ENCODE data around the gene AKAP5.

Gene AKAP5

DNA sequence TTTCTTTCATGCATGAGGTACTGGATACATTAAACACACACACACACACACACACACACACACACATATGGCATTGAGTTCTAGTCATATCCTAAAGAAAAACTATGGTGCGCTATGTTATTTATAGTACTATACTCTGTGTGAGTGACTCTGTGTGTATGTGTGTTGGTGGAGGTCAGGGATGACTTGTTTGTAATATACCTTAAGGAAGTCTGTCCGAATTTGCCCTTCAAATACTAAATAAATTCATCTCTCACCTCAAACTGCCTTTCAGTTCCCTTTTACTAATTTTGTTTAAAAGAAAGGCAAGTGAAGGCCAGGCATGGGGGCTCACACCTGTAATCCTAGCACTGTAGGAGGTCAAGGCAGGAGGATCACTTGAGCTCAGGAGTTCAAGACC is 2.1 kb upstream of the AKAP5 start:
- DNase-seq, result no peak

DNA sequence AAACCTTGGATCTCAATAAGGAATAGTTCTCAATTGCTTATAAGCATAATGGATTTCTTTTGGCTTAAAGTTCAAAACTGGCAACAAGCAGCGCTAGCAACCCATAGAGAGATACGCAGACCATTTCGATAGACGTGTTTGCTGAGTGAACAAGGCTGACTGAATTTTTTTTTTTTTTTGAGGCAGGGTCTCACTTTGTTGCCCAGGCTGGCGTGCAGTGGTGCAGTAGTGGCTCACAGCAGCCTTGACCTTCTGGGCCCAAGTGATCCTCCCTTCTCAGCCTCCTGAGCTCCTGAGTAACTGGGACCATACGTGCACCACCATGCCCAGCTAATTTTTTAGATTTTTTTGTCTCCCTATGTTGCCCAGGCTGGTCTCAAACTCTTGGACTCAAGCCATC is 1.4 kb upstream of the AKAP5 start:
- DNase-seq, result no peak

GRCh38 chr14:64464651-64465050 is 648 bp upstream of the AKAP5 start:
- no peak for DNase-seq

DNA sequence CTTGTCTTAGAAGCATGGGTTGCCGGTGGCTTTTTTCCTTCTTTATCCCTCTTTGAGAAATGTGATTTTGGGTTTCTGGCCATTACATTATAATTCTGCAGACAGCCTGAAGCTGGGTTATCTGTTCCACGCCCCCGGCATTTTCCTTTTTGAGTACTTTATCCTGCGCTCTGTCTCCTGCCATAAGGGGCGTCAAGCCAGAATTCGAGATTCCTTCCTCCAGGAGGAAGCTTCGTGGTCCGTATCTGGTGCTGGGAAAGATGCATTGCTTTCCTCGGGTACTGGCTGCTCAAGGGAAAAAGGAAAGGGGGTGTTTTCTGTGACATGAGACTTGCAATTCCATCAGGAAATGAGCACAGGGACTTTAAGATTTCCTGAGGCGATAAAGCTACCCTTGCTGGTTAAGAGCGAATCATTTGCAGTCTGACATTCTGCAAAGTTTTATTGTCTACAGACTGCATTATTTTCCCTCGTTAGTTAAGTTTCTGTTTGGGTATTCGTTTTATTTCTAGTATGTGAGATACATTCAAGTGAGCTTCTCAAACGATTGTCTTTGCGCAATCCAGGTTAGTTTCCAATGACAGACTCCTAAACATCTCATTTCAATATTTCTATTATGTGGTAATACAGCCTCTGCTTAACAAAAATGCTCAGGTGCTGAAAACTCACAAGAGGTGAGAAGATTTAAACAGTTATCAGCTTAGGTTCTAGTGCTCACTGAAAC is 694 bp downstream of the AKAP5 start:
- no peak for DNase-seq

DNA sequence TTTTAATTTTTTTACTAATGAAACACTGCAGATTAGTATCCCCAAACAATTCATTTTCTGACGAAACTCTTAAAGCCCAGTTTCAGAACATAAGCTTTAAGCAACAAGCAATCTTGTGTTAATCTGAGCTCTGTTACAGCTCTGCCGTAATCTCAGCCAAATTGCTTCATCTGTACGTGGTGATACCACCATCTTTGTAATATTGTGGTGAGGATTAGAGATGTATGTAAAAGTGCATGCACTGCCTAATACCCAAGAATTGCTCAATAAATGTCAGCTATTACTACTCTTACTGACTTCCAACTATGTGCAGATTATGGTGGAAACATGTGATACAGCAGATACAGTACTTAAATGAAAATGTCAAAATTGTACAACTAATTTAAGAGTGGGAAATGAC is 1.8 kb downstream of the AKAP5 start:
- DNase-seq, result peak; percentile 48

GRCh38 chr14:64467566-64467965 is 2.3 kb downstream of the AKAP5 start:
- no peak for DNase-seq

DNA sequence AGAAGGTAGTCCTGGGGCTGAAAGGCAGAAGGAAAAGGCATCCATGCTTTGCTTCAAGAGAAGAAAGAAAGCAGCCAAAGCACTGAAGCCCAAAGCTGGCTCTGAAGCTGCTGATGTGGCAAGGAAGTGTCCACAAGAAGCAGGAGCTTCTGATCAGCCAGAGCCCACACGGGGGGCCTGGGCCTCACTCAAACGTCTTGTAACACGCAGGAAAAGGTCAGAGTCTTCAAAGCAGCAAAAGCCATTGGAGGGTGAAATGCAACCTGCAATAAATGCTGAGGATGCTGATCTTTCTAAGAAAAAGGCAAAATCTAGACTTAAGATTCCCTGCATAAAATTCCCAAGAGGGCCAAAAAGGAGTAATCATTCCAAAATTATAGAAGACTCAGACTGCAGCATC is 3.2 kb downstream of the AKAP5 start:
- DNase-seq, result no peak

DNA sequence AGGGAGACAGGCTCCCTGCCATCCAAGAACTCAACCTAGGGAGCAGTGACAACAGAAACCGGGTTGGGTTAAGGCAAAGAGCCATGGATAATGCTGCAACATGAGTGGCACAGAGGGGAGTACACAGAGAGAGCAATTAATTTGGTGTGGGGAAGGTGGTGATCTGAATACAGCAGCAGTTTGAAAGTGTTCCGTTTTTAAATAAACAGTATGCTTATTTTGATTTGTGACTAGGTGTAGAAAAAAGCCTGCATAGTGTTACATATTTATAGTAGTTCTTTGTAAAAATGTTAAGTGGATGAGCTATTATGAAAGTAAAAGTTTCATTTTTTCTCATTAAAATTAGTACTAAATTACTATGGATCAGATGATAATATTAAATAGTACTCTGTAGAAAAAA is 8.7 kb downstream of the AKAP5 start:
- no peak for DNase-seq

DNA sequence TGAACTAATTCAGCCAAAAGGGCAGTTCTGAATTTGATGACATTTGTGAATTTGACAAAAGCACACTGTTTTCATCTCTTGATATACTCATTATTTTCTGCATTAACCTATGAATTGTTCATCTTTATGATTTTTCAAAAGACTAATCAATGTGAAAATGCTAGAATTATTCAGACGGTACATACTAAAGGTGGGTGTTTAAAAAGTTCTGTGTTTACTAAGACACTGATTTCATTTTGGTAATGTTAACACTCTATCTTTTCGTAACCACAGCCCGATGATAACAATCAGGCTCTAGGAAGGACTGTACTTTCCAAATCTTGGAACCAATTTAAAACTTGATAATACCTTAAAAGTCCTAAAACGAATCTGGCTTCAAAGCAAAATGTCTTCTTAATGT is 9.4 kb downstream of the AKAP5 start:
- DNase-seq, result no peak

DNA sequence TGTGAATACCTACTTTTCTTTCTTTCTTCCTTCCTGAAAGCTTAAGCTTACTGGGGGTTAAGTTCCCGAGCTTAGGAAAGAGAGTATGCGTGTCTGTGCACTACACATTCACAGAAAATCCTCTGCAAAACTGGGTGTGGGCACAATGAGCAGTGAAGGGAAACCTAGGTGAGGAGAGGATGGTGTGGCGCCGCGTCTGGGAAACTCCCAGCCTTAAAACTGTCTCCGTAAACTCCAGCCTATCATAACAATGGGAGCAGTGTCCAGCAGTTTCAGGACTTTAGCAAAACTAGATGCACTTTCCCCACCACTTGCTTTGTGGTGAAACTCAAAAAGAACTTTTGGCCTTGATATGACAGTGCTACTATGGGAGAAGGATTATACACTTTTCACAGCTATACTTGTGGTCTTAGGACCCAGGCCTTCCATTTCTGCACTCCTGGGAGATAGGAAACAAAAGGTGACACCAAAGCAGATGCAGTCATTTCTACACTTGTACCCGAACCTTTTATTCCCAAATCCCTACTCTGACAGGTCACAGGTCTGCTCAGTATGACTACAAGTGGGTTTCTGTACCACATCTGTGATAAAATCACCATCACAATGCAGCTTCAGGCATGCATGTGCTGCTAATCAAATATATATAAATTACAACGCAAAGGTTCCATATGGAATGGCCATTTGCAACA is 10.4 kb downstream of the AKAP5 start:
- no peak for DNase-seq

GRCh38 chr14:64476438-64476837 is 11.1 kb downstream of the AKAP5 start:
- no peak for DNase-seq

DNA sequence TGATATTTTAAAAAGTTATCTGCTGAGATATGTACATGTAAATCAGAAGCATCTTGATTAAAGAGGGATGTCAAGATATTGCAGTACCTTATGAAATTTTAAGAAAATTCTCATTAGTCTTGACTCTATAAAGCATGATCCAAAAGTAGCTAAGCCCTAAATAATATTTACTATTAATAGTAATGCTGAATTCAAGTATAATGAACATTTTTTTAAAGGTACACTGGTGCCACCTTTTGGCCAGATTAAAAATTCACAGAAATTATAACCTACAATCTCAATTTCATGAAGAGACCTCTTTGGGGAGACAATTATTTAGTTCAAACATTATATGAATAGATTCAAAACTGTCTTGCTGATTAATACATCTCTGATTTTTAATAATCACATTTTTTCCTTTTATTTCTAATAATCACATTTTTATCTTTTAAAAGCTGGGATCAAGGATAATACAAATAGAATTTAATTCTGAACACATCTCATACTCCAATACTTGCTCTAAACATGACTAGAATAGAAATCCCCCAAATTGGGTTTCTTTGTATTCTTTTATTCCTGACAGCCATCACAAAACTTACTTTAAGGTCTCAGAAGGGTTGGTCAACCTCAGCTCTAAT is 13.4 kb downstream of the AKAP5 start:
- no peak for DNase-seq

GRCh38 chr14:64488590-64489099 is 23.3 kb downstream of the AKAP5 start:
- no peak for DNase-seq

DNA sequence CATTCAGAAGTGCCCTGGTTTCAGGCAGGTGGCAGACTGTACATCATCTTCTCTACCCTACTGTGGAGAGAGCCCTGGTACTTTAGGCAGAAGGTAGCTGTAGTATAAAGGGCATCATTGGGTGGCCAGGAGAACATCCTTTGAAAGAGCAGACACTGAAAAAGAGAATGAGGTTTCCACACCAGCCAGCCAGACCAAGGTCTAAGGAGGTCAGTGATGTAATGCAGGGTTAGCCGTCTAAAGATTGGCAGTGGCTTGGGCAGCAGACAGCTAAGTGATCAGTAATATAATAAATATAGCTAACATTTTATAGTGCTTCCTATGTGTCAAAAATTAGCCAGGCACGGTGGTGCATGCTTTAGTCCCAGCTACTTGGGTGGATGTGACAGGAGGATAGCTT is 26.3 kb downstream of the AKAP5 start:
- DNase-seq, result no peak

GRCh38 chr14:64493455-64493854 is 28.2 kb downstream of the AKAP5 start:
- no peak for DNase-seq

DNA sequence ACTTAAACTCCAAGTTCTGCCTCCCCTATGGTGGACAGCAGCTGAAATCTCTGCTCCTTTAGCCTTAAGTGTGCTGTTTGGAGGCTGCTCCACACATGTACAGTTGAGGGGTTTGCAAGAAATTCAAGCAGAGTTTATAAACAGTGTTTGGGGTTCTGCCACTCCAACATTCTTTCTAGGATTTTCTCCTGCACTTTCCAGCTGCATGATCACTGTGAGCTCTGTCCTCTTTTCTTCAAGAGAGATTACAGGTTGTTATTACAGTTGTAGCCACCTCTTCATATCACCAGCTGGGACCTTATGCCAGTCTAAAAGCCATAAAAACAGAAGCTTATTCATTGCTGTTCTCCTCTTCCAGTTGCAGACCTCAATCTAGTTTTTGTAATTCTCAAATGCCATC is 30.0 kb downstream of the AKAP5 start:
- DNase-seq, result no peak

DNA sequence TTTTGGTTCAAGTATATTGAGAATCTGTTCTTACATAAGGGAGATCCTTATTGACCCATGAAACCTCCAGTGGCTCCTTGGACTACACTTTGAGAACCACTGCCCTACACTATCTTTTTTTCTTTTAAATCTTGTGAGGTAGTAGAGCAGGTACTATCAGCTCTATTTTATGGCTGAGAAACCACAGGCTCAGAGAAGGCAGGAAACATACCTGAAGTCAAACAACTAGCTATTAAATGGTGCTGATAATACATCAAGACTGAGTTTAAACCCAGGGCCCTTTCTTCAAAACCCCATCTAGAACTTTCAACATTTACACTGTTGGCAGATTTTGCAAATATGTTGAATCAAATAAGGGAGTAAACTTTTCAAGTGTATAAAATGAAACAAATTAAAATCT is 31.5 kb downstream of the AKAP5 start:
- no peak for DNase-seq

DNA sequence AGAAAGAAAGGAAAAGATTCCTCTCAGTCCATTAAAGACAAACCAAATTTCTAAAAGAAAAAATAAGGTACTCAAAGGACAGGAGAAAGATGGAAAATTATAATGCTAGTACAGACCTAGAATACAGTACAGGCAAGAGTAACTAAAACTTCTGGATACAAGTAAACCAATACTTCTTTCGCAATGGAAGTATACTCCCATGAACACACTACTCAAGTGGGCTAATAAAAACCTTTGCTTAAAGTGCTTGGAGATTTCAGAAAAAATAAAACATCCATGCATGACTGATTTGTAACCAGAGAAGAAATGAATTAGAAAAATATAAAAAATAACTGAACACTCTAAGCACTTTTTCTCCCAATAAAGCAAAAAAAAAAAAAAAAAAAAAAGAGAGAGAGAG is 34.8 kb downstream of the AKAP5 start:
- DNase-seq, result no peak

- DNase-seq, result peak; percentile 15
These were observed 36.3 kb downstream of the AKAP5 start for GRCh38 chr14:64501411-64502171.

GRCh38 chr14:64502456-64502855 is 37.2 kb downstream of the AKAP5 start:
- DNase-seq, result no peak

DNA sequence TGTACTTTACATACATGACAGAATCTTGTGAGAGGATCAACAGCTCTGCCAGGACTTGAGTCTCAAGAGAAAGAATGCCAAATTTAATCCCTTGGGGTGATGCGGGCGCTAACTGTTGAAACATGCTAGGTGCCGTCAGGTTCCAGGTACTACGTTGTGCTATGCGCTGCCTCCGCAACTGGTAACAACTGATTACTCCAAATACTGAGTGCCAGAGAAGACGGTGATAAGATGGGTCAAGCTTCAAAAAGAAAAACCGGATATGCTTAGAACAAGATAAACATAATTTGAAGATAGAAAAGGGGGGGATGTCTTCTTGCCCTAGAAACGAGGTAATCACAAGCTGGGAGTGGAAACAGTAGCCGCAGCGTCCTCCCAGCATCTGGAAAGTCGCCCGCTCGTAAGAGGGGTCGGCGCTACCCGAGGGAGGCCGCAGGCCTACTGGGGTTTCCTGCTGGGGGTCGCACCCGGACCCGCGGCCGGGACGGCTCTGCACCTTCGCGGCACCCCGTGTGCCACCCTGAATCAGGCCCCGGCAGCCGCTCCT is 37.7 kb downstream of the AKAP5 start:
- DNase-seq, result no peak

GRCh38 chr14:64503434-64504309 is 38.4 kb downstream of the AKAP5 start, which contains the start of gene ZBTB25:
Gene ZBTB25 (minus strand): TSS chr14:64503838. CDS start chr14:64490533, 13,305 bp downstream.
- peak; percentile 83 for DNase-seq
